Measurements from ENCODE around the gene ANO7.

Gene ANO7

DNA sequence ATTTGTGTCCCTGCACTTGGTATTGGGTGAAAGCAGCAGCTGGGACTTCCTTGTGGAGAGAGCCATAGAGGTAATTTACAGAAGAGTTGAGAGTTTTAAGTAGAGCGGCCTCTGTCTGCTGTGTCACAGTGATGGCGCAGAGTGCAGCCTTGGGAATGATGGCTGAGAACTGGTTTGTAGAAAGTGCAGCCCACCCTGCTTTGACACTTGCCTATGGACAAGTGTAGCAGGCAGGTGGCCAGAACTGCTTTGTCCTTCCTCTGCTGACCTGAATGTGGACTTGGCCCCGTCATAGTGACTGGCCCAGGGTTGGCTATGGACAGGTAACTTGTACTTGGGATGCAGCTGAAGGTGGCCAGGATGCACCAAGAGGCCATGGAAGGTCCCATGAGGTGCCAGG lies 6.4 kb upstream of the ANO7 start:
- Histone ChIP-seq H3K27ac (ENCODE audit: low read length) (no peak overlapping the region), H3K4me3 (ENCODE audit: low read length) (no peak overlapping the region), H2AFZ (ENCODE audit: low read depth, low read length) (no peak overlapping the region), H3K27me3 (ENCODE audit: low read depth, low read length) (no peaks in the 10 kb centered on the region), H3K36me3 (replicated peaks; ENCODE audit: low read depth, low read length) (no peaks in the 10 kb centered on the region), H4K20me1 (ENCODE audit: insufficient read depth, low read length) (no peaks in the 10 kb centered on the region), H3K79me2 (ENCODE audit: low read length) (no peaks in the 10 kb centered on the region), H3K9ac (ENCODE audit: low read length) (no peak overlapping the region), H3K4me2 (ENCODE audit: low read length) (no peak overlapping the region), H3K4me1 (ENCODE audit: low read length) (no peaks in the 10 kb centered on the region), H3K9me3 (ENCODE audit: insufficient read depth, low read length) (no peaks in the 10 kb centered on the region)
- TF ChIP-seq EZH2phosphoT487 (IDR thresholded peaks at IDR 0.05; ENCODE audit: low read depth) (no peak), CTCF (IDR thresholded peaks at IDR 0.05; ENCODE audit: low read depth, low read length) (no peak)

DNA sequence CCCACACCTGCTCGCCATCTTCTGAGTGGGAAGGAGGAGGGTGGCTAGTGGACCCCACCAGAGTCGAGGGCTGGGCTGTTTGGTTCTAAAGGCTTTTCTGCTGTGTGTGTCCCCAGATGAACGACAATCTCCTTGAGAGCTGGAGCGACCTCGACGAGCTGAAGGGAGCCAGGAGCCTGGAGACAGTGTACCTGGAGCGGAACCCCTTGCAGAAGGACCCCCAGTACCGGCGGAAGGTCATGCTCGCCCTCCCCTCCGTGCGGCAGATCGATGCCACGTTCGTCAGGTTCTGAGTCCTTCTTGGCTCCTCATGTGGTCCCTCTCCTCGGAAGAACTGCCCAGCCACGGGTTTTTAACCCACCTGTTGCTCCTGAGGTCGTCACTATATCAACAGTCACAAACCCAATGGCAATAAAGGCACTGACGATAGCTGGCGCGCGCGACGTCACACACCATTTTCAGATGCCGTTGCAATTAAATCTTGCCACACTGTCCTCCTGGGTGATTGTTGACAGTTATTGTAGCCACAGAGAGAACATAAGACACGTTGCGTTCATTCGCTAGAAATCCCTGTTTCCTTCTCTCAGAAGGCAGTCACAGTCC lies 5.8 kb upstream of the ANO7 start:
- no peaks in the 10 kb centered on the region for H3K4me1 ChIP-seq (ENCODE audit: low read length)
- H4K20me1 ChIP-seq (ENCODE audit: insufficient read depth, low read length), result no peaks in the 10 kb centered on the region
- TF ChIP-seq EZH2phosphoT487 (IDR thresholded peaks at IDR 0.05; ENCODE audit: low read depth) (no peak), CTCF (IDR thresholded peaks at IDR 0.05; ENCODE audit: low read depth, low read length) (no peak)
- H3K79me2 ChIP-seq (ENCODE audit: low read length), result no peaks in the 10 kb centered on the region
- H2AFZ ChIP-seq (ENCODE audit: low read depth, low read length), result no peak overlapping the region
- H3K9me3 ChIP-seq (ENCODE audit: insufficient read depth, low read length), result no peaks in the 10 kb centered on the region
- no peak overlapping the region for H3K4me2 ChIP-seq (ENCODE audit: low read length)
- no peaks in the 10 kb centered on the region for H3K36me3 ChIP-seq (replicated peaks; ENCODE audit: low read depth, low read length)
- H3K4me3 ChIP-seq (ENCODE audit: low read length), result no peak overlapping the region
- no peak overlapping the region for H3K9ac ChIP-seq (ENCODE audit: low read length)
- no peaks in the 10 kb centered on the region for H3K27me3 ChIP-seq (ENCODE audit: low read depth, low read length)
- no peak overlapping the region for H3K27ac ChIP-seq (ENCODE audit: low read length)

DNA sequence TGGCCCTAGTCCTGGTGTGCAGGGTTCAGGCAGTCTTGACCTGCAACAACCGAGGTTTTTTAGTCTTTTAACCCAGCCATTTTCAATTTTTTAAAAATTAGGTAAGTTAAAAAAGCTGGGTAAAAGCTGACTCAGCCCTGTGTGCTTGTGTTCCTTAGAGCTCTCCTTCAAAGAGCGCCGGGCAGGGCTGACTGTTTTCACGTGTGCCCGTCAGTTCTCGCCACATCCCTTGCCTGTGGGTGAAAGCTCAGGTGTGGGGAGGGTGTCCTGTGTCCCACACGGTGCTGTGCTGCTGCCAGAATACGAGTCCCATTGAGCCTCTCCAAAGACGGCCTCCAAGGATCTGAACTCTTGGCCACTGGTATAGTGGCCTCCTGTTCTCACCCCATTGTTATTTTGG lies 5.3 kb upstream of the ANO7 start:
- no peak overlapping the region for H3K4me2 ChIP-seq (ENCODE audit: low read length)
- H3K27me3 ChIP-seq (ENCODE audit: low read depth, low read length), result no peaks in the 10 kb centered on the region
- H3K9ac ChIP-seq (ENCODE audit: low read length), result no peak overlapping the region
- H3K9me3 ChIP-seq (ENCODE audit: insufficient read depth, low read length), result no peaks in the 10 kb centered on the region
- peaks cover 5% of the 10 kb centered on the region for H3K4me1 ChIP-seq (ENCODE audit: low read length)
- no peak overlapping the region for H2AFZ ChIP-seq (ENCODE audit: low read depth, low read length)
- no peaks in the 10 kb centered on the region for H4K20me1 ChIP-seq (ENCODE audit: insufficient read depth, low read length)
- H3K27ac ChIP-seq (ENCODE audit: low read length), result no peak overlapping the region
- H3K79me2 ChIP-seq (ENCODE audit: low read length), result no peaks in the 10 kb centered on the region
- H3K36me3 ChIP-seq (replicated peaks; ENCODE audit: low read depth, low read length), result no peaks in the 10 kb centered on the region
- no peak for TF ChIP-seq CTCF (IDR thresholded peaks at IDR 0.05; ENCODE audit: low read depth, low read length)
- no peak for TF ChIP-seq EZH2phosphoT487 (IDR thresholded peaks at IDR 0.05; ENCODE audit: low read depth)
- no peak overlapping the region for H3K4me3 ChIP-seq (ENCODE audit: low read length)

DNA sequence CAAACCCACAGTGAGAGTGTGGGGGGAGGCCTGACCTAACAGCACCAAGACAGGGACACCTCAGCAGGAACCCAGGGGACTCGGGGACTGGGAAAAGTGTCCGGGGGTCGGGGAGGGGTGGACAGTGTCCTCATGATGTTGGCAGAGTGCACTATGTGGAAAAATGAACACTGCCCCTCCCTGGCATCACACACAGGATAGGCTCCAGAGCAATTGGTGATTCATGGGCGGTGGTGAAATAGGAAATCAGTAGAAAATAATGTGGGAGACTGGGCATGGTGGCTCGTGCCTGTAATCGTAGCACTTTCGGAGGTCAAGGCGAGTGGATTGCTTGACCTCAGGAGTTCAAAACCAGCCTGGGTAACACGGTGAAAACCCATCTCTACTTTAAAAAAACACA lies 3.6 kb upstream of the ANO7 start:
- Histone ChIP-seq H3K9ac (ENCODE audit: low read length) (no peak overlapping the region), H3K27me3 (ENCODE audit: low read depth, low read length) (no peaks in the 10 kb centered on the region)
- TF ChIP-seq CTCF (IDR thresholded peaks at IDR 0.05; ENCODE audit: low read depth, low read length) (no peak), EZH2phosphoT487 (IDR thresholded peaks at IDR 0.05; ENCODE audit: low read depth) (no peak)

More for the DNA sequence above, 3.6 kb upstream of the ANO7 start:
- Histone ChIP-seq H3K4me1 (ENCODE audit: low read length) (peaks cover 10% of the 10 kb centered on the region), H2AFZ (ENCODE audit: low read depth, low read length) (no peak overlapping the region), H3K27ac (ENCODE audit: low read length) (no peak overlapping the region), H4K20me1 (ENCODE audit: insufficient read depth, low read length) (no peaks in the 10 kb centered on the region), H3K4me2 (ENCODE audit: low read length) (no peak overlapping the region), H3K79me2 (ENCODE audit: low read length) (no peaks in the 10 kb centered on the region), H3K36me3 (replicated peaks; ENCODE audit: low read depth, low read length) (no peaks in the 10 kb centered on the region), H3K9me3 (ENCODE audit: insufficient read depth, low read length) (no peaks in the 10 kb centered on the region), H3K4me3 (ENCODE audit: low read length) (no peak overlapping the region)

All from OCI-LY3 (cell line).